IMR-90 (cell line): ENCODE measurements around the gene ARHGEF26. TPM values are rescaled to one million over a fixed set of nuclear protein-coding genes. Genes with fewer than 3 reads are reported as not detected.

ENCODE experiments used
- ATAC-seq: fragments of 200-7000 bp; cut with Tn5 transposase; 2 replicates; pipeline ENCODE4 v1.9.1; 2020; ENCODE audit warnings: low read depth, mild to moderate bottlenecking, moderate library complexity
- BruUV-seq: library from RNA; stranded (reverse); fragments of 400-500 nt; replicated peaks from 2 replicates; lab custom pipeline; 2021; lab: Mats Ljungman, UMichigan
- CTCF ChIA-PET: fragments of 300-600 bp; formaldehyde crosslinking; extraction: SDS; loops from one replicate; lab custom pipeline; 2021; ENCODE audit warnings: antibody characterized with exemption; lab: Yijun Ruan, JAX
- POLR2A ChIA-PET: fragments of 300-600 bp; sonication (Branson Sonifier 250); formaldehyde crosslinking; loops from one replicate; lab custom pipeline; 2022; ENCODE audit warnings: antibody characterized with exemption; ENCODE audit not compliant: unreplicated experiment; lab: Charles Lee
- DNase-seq: peaks from one replicate; pipeline ENCODE4 v3.0.0; 2013
- H2AFZ ChIP-seq: replicated peaks from 2 replicates; pipeline ENCODE3; 2013; ENCODE audit warnings: low read length, mild to moderate bottlenecking; ENCODE audit not compliant: poor library complexity
- H2AK5ac ChIP-seq: 2 replicates; pipeline ENCODE4 v1.6.1; 2013; ENCODE audit warnings: low read depth, low read length, inconsistent platforms
- H2AK9ac ChIP-seq: replicated peaks from 2 replicates; pipeline ENCODE3; 2013; ENCODE audit warnings: mild to moderate bottlenecking, low read depth, low read length, moderate library complexity; ENCODE audit not compliant: poor library complexity
- H2BK120ac ChIP-seq: 2 replicates; pipeline ENCODE4 v1.6.1; 2013; ENCODE audit warnings: low read depth, low read length, inconsistent platforms
- H2BK15ac ChIP-seq: 3 replicates; pipeline ENCODE4 v1.6.1; 2013; ENCODE audit warnings: low read depth, low read length, inconsistent platforms
- H2BK20ac ChIP-seq: 2 replicates; pipeline ENCODE4 v1.6.1; 2013; ENCODE audit warnings: low read depth, mild to moderate bottlenecking, inconsistent platforms, low read length, moderate library complexity
- H2BK5ac ChIP-seq: 2 replicates; pipeline ENCODE4 v1.6.1; 2013; ENCODE audit warnings: mild to moderate bottlenecking, low read depth, low read length, inconsistent platforms; ENCODE audit not compliant: poor library complexity, severe bottlenecking
- H3K14ac ChIP-seq: replicated peaks from 2 replicates; pipeline ENCODE4 v1.6.1; 2013; ENCODE audit warnings: low read depth, low read length, inconsistent platforms
- H3K18ac ChIP-seq: 2 replicates; pipeline ENCODE4 v1.6.1; 2013; ENCODE audit warnings: low read depth, low read length, control low read depth
- H3K23ac ChIP-seq: 2 replicates; pipeline ENCODE4 v1.6.1; 2013; ENCODE audit warnings: low read depth, low read length, inconsistent platforms
- H3K27ac ChIP-seq: 2 replicates; pipeline ENCODE4 v1.5.1; 2013; ENCODE audit warnings: mild to moderate bottlenecking, control low read depth, low read length; ENCODE audit not compliant: insufficient read depth
- H3K27me3 ChIP-seq: 2 replicates; pipeline ENCODE4 v1.6.1; 2013; ENCODE audit warnings: low read length; ENCODE audit not compliant: control insufficient read depth, insufficient read depth
- H3K36me3 ChIP-seq: 2 replicates; pipeline ENCODE4 v1.6.1; 2013; ENCODE audit warnings: low read length, mixed read lengths; ENCODE audit not compliant: control insufficient read depth, insufficient read depth
- H3K4ac ChIP-seq: 2 replicates; pipeline ENCODE4 v1.6.1; 2013; ENCODE audit warnings: low read depth, low read length, inconsistent platforms
- H3K4me1 ChIP-seq: 2 replicates; pipeline ENCODE4 v1.6.1; 2013; ENCODE audit warnings: low read length, mixed read lengths; ENCODE audit not compliant: control insufficient read depth, insufficient read depth
- H3K4me2 ChIP-seq: 2 replicates; pipeline ENCODE4 v1.6.1; 2013; ENCODE audit warnings: low read depth, mild to moderate bottlenecking, control low read depth, low read length, moderate library complexity
- H3K4me3 ChIP-seq: 2 replicates; pipeline ENCODE4 v1.5.1; 2013; ENCODE audit warnings: low read depth, mild to moderate bottlenecking, control low read depth, low read length, moderate library complexity; ENCODE audit not compliant: insufficient read depth
- H3K56ac ChIP-seq: 2 replicates; pipeline ENCODE4 v1.6.1; 2013; ENCODE audit warnings: low read length, inconsistent platforms; ENCODE audit not compliant: insufficient read depth; ENCODE audit errors: extremely low read depth
- H3K79me1 ChIP-seq, 2 experiments: 2 replicates each; pipeline ENCODE4 v1.6.1; 2013; ENCODE audit warnings: low read length in 2 of 2, inconsistent platforms in 1 of 2, low read depth in 1 of 2
- H3K9ac ChIP-seq: 2 replicates; pipeline ENCODE4 v1.6.1; 2013; ENCODE audit warnings: low read depth, low read length, control low read depth
- H3K9me1 ChIP-seq: 2 replicates; pipeline ENCODE4 v1.6.1; 2013; ENCODE audit warnings: low read length, inconsistent platforms; ENCODE audit not compliant: insufficient read depth
- H3K9me3 ChIP-seq: 2 replicates; pipeline ENCODE4 v1.6.1; 2013; ENCODE audit warnings: low read length; ENCODE audit not compliant: control insufficient read depth, insufficient read depth
- H4K20me1 ChIP-seq: 2 replicates; pipeline ENCODE4 v1.6.1; 2013; ENCODE audit warnings: low read length, inconsistent platforms; ENCODE audit not compliant: insufficient read depth
- H4K5ac ChIP-seq: 2 replicates; pipeline ENCODE4 v1.6.1; 2013; ENCODE audit warnings: mild to moderate bottlenecking, low read depth, low read length, control low read depth
- H4K8ac ChIP-seq, 2 experiments: 2 replicates each; pipeline ENCODE4 v1.6.1; 2013; ENCODE audit warnings: low read depth in 2 of 2, low read length in 2 of 2, control low read depth in 1 of 2, inconsistent platforms in 1 of 2
- H4K91ac ChIP-seq: 2 replicates; pipeline ENCODE4 v1.6.1; 2013; ENCODE audit warnings: low read depth, low read length, inconsistent platforms; ENCODE audit not compliant: insufficient read depth
- BHLHE40 ChIP-seq: fragments of 150-350 bp; IDR thresholded peaks from 2 replicates; pipeline ENCODE4 v1.6.1; 2016; ENCODE audit warnings: mild to moderate bottlenecking, low read depth, low read length
- FOS ChIP-seq: fragments of 150-350 bp; IDR thresholded peaks from 2 replicates; pipeline ENCODE4 v1.6.1; 2016; ENCODE audit warnings: low read depth, low read length
- MXI1 ChIP-seq: IDR thresholded peaks from 2 replicates; pipeline ENCODE4 v1.6.1; 2012; ENCODE audit warnings: low read depth, mild to moderate bottlenecking, low read length, moderate library complexity, borderline replicate concordance
- SMC3 ChIP-seq: fragments of 150-350 bp; IDR thresholded peaks from 2 replicates; pipeline ENCODE4 v1.6.1; 2016; ENCODE audit warnings: low read depth, mild to moderate bottlenecking, antibody characterized with exemption, low read length, moderate library complexity
- WGBS, 2 experiments: methylation state at CpG; one replicate each; pipeline versions ENCODE4 v1.1.5 to v1.1.7; 2013; ENCODE audit warnings: missing lambda C conversion rate in 2 of 2; ENCODE audit not compliant: insufficient read length in 1 of 2; ENCODE audit errors: extremely low coverage in 2 of 2; 5-methylcytosine and 5-hydroxymethylcytosine counted together
- dilution Hi-C: fragments of 300-500 bp; cut with HindIII; formaldehyde crosslinking; loops from one replicate; pipeline ENCODE4 v1.14.3; 2018; ENCODE audit warnings: low sequenced_read_pairs; ENCODE audit not compliant: unreplicated experiment
- in situ Hi-C: fragments of 300-500 bp; cut with MboI; formaldehyde crosslinking; loops from 3 replicates; pipeline ENCODE4 v1.14.3; 2019; ENCODE audit warnings: low sequenced_read_pairs, inconsistent platforms, mixed read lengths
- intact Hi-C: fragments of 100-400 bp; cut with micrococcal nuclease; formaldehyde crosslinking; loops from 2 replicates; pipeline ENCODE4 v1.10.0; 2022
- polyA plus RNA-seq, 3 experiments: library from polyadenylated mRNA; depleted of rRNA; stranded (reverse); fragments of >200 nt; gene quantifications; 2 replicates each; pipeline ENCODE4 v1.2.3, GENCODE V29; 2012; ENCODE audit warnings: low replicate concordance in 1 of 3
- total RNA-seq: library from RNA; depleted of rRNA; stranded (reverse); fragments of >200 nt; gene quantifications from 2 replicates; pipeline ENCODE4 v1.2.3, GENCODE V29; 2012

ARHGEF26 gene
- total and polyA plus RNA-seq, 2 of the 4 experiments (the other 2 are of a cell fraction) = 2.0 to 2.3 TPM

GRCh38 chr3:154247806-154248415, 126.7 kb downstream of the ARHGEF26 start:
- dilution Hi-C loops = no loop called here
- H3K79me1 ChIP-seq = no peaks in the 10 kb centered on the region
- H3K4ac ChIP-seq = no peak overlapping the region
- no peak overlapping the region for H3K14ac ChIP-seq
- no peak overlapping the region for H3K4me3 ChIP-seq
- ChIA-PET POLR2A (no interaction called here), CTCF (no interaction called here)
- H3K18ac ChIP-seq = no peak overlapping the region
- H2BK5ac ChIP-seq = no peak overlapping the region
- no peaks in the 10 kb centered on the region; the same call in 1 of the 2 replicates for H3K36me3 ChIP-seq
- ATAC-seq = no peak
- no peak overlapping the region for H3K23ac ChIP-seq
- no peak overlapping the region for H4K91ac ChIP-seq
- H2BK20ac ChIP-seq = no peak overlapping the region
- intact Hi-C loops = no loop called here
- no peak overlapping the region for H2AK5ac ChIP-seq
- no peak overlapping the region for H3K56ac ChIP-seq
- H3K27ac ChIP-seq = no peak overlapping the region
- no peak overlapping the region for H2BK15ac ChIP-seq
- TF ChIP-seq MXI1 (no peak), BHLHE40 (no peak), FOS (no peak), SMC3 (no peak)
- no peak overlapping the region for H4K5ac ChIP-seq
- in situ Hi-C loops = loop anchor here (25.0 kb wide), 1 partner anchor 1236 kb away; no protein-coding TSS in a partner anchor
- BruUV-seq = no TSS peak
- H2BK120ac ChIP-seq = no peak overlapping the region
- no peak overlapping the region for H3K4me2 ChIP-seq
- no peaks in the 10 kb centered on the region for H3K9me3 ChIP-seq
- no peak for DNase-seq
- peaks cover 6% of the 10 kb centered on the region; the same call in 1 of the 2 replicates for H3K9me1 ChIP-seq
- H4K8ac ChIP-seq = no peak overlapping the region
- H2AK9ac ChIP-seq = no peak overlapping the region
- H3K9ac ChIP-seq = no peak overlapping the region
- no CpG with 5 or more reads among the region's 2 CpGs for WGBS, 2 experiments
- no peaks in the 10 kb centered on the region for H4K20me1 ChIP-seq
- no peaks in the 10 kb centered on the region for H3K27me3 ChIP-seq
- no peak overlapping the region for H2AFZ ChIP-seq
- peaks cover 1% of the 10 kb centered on the region; the same call in 1 of the 2 replicates for H3K4me1 ChIP-seq
